Trophoblast cell (in vitro differentiated cells and primary cell): Measurements from ENCODE around the gene MAFB.

Source experiments
- DNase-seq, 2 donors: peaks; one replicate each; pipeline ENCODE4 v3.0.0-alpha.2; 2016
- H2AFZ ChIP-seq: 2 replicates; pipeline ENCODE4 v1.6.1; 2013; ENCODE audit warnings: low read length, moderate library complexity, mild to moderate bottlenecking; ENCODE audit not compliant: insufficient read depth, poor library complexity
- H2AK5ac ChIP-seq: 2 replicates; pipeline ENCODE4 v1.6.1; 2013; ENCODE audit warnings: mild to moderate bottlenecking, low read length
- H2BK120ac ChIP-seq: 2 replicates; pipeline ENCODE4 v1.6.1; 2013; ENCODE audit warnings: low read length, mild to moderate bottlenecking, moderate library complexity; ENCODE audit not compliant: insufficient read depth, poor library complexity
- H2BK12ac ChIP-seq: 2 replicates; pipeline ENCODE4 v1.6.1; 2013; ENCODE audit warnings: mild to moderate bottlenecking, low read length, moderate library complexity
- H2BK5ac ChIP-seq: 2 replicates; pipeline ENCODE4 v1.6.1; 2013; ENCODE audit warnings: low read length, low read depth, moderate library complexity, mild to moderate bottlenecking; ENCODE audit not compliant: poor library complexity
- H3K14ac ChIP-seq: 2 replicates; pipeline ENCODE4 v1.6.1; 2013; ENCODE audit warnings: mild to moderate bottlenecking, low read length
- H3K18ac ChIP-seq: 2 replicates; pipeline ENCODE4 v1.6.1; 2013; ENCODE audit warnings: mild to moderate bottlenecking, low read length
- H3K23ac ChIP-seq: 2 replicates; pipeline ENCODE4 v1.6.1; 2013; ENCODE audit warnings: low read length
- H3K27ac ChIP-seq: 2 replicates; pipeline ENCODE4 v1.5.1; 2013; ENCODE audit warnings: low read depth, mild to moderate bottlenecking, inconsistent platforms, low read length, moderate library complexity
- H3K27me3 ChIP-seq: 2 replicates; pipeline ENCODE4 v1.6.1; 2013; ENCODE audit warnings: inconsistent platforms, mild to moderate bottlenecking, low read length, moderate library complexity; ENCODE audit not compliant: insufficient read depth
- H3K36me3 ChIP-seq, 2 experiments: 1 replicate in 1 of 2; 2 replicates in 1 of 2; pipeline ENCODE4 v1.6.1; 2013; ENCODE audit warnings: low read length in 2 of 2, mild to moderate bottlenecking in 2 of 2, moderate library complexity in 1 of 2; ENCODE audit not compliant: insufficient read depth in 2 of 2, control insufficient read depth in 1 of 2
- H3K4ac ChIP-seq: 2 replicates; pipeline ENCODE4 v1.6.1; 2013; ENCODE audit warnings: low read depth, mild to moderate bottlenecking, low read length, moderate library complexity
- H3K4me1 ChIP-seq, 2 experiments: 1 replicate in 1 of 2; 2 replicates in 1 of 2; pipeline ENCODE4 v1.6.1; 2013; ENCODE audit warnings: low read length in 2 of 2, mild to moderate bottlenecking in 2 of 2, moderate library complexity in 1 of 2; ENCODE audit not compliant: insufficient read depth in 2 of 2, control insufficient read depth in 1 of 2
- H3K4me2 ChIP-seq: 2 replicates; pipeline ENCODE4 v1.6.1; 2013; ENCODE audit warnings: inconsistent platforms, mild to moderate bottlenecking, low read length, moderate library complexity
- H3K4me3 ChIP-seq: 2 replicates; pipeline ENCODE4 v1.5.1; 2013; ENCODE audit warnings: mild to moderate bottlenecking, low read depth, low read length, inconsistent platforms
- H3K79me1 ChIP-seq: one replicate; pipeline ENCODE4 v1.6.1; 2013; ENCODE audit warnings: low read length
- H3K79me2 ChIP-seq: 2 replicates; pipeline ENCODE4 v1.6.1; 2013; ENCODE audit warnings: low read length, mild to moderate bottlenecking; ENCODE audit not compliant: control insufficient read depth, insufficient read depth, poor library complexity
- H3K9ac ChIP-seq: 2 replicates; pipeline ENCODE4 v1.6.1; 2013; ENCODE audit warnings: mild to moderate bottlenecking, low read length
- H3K9me3 ChIP-seq: 2 replicates; pipeline ENCODE4 v1.6.1; 2013; ENCODE audit warnings: low read depth, mild to moderate bottlenecking, control low read depth, inconsistent platforms, low read length; ENCODE audit not compliant: insufficient read depth
- H4K12ac ChIP-seq: 2 replicates; pipeline ENCODE4 v1.6.1; 2013; ENCODE audit warnings: low read depth, mild to moderate bottlenecking, low read length, moderate library complexity
- H4K8ac ChIP-seq: 2 replicates; pipeline ENCODE4 v1.6.1; 2013; ENCODE audit warnings: low read depth, mild to moderate bottlenecking, low read length, moderate library complexity
- H4K91ac ChIP-seq: one replicate; pipeline ENCODE4 v1.6.1; 2013; ENCODE audit warnings: low read depth, mild to moderate bottlenecking, low read length, moderate library complexity
- WGBS: extraction: QIAGEN DNeasy Blood & Tissue Kit; methylation state at CpG from one replicate; pipeline ENCODE4 v1.1.7; 2013; ENCODE audit warnings: missing lambda C conversion rate; ENCODE audit not compliant: insufficient read length, insufficient coverage; ENCODE audit errors: extremely low coverage; 5-methylcytosine and 5-hydroxymethylcytosine counted together

Gene MAFB

GRCh38 chr20:40638414-40638813, 50.6 kb downstream of the MAFB start:
- no peak overlapping the region for H2AFZ ChIP-seq
- no peak overlapping the region for H4K91ac ChIP-seq
- no peak overlapping the region for H4K8ac ChIP-seq
- H3K4me3 ChIP-seq = no peak overlapping the region
- no peak overlapping the region for H4K12ac ChIP-seq
- peaks cover 0 to 5% of the 10 kb centered on the region in 2 experiments for H3K4me1 ChIP-seq
- H3K27ac ChIP-seq = no peak overlapping the region
- no peaks in the 10 kb centered on the region for H3K79me2 ChIP-seq
- WGBS = no CpG with 5 or more reads among the region's 2 CpGs
- H2BK120ac ChIP-seq = no peak overlapping the region
- DNase-seq = peak; percentile 50 to 58
- H3K79me1 ChIP-seq = no peaks in the 10 kb centered on the region
- H3K9ac ChIP-seq = no peak overlapping the region
- H3K36me3 ChIP-seq = no peaks in the 10 kb centered on the region
- H3K18ac ChIP-seq = no peak overlapping the region
- peaks cover 1% of the 10 kb centered on the region for H3K9me3 ChIP-seq
- H3K23ac ChIP-seq = no peak overlapping the region
- no peak overlapping the region for H2BK5ac ChIP-seq
- no peak overlapping the region for H3K4ac ChIP-seq
- no peaks in the 10 kb centered on the region for H3K27me3 ChIP-seq
- no peak overlapping the region for H3K14ac ChIP-seq
- H2AK5ac ChIP-seq = no peak overlapping the region
- no peak overlapping the region for H2BK12ac ChIP-seq
- H3K4me2 ChIP-seq = no peak overlapping the region

GRCh38 chr20:40637176-40637575, 51.9 kb downstream of the MAFB start:
- H3K23ac ChIP-seq = no peak overlapping the region
- H2BK5ac ChIP-seq = no peak overlapping the region
- no peaks in the 10 kb centered on the region for H3K36me3 ChIP-seq
- no peak overlapping the region for H4K12ac ChIP-seq
- H2BK12ac ChIP-seq = no peak overlapping the region
- H3K79me2 ChIP-seq = no peaks in the 10 kb centered on the region
- H3K14ac ChIP-seq = no peak overlapping the region
- H3K9ac ChIP-seq = no peak overlapping the region
- no peak for DNase-seq
- no peak overlapping the region for H3K18ac ChIP-seq
- no peak overlapping the region for H4K91ac ChIP-seq
- no peaks in the 10 kb centered on the region for H3K27me3 ChIP-seq
- no peak overlapping the region for H2BK120ac ChIP-seq
- no peak overlapping the region for H3K4ac ChIP-seq
- H3K9me3 ChIP-seq = peaks cover 1% of the 10 kb centered on the region
- H4K8ac ChIP-seq = no peak overlapping the region
- H3K27ac ChIP-seq = no peak overlapping the region
- H3K4me3 ChIP-seq = no peak overlapping the region
- no CpG with 5 or more reads among the region's 3 CpGs for WGBS
- H3K4me2 ChIP-seq = no peak overlapping the region
- peaks cover 0 to 5% of the 10 kb centered on the region in 2 experiments for H3K4me1 ChIP-seq
- H2AK5ac ChIP-seq = no peak overlapping the region
- H2AFZ ChIP-seq = no peak overlapping the region
- no peaks in the 10 kb centered on the region for H3K79me1 ChIP-seq

- H2BK5ac ChIP-seq = no peak overlapping the region
- H3K9me3 ChIP-seq = peaks cover 1% of the 10 kb centered on the region
- no peak overlapping the region for H2AFZ ChIP-seq
- H3K27me3 ChIP-seq = no peaks in the 10 kb centered on the region
- H2AK5ac ChIP-seq = no peak overlapping the region
- no peaks in the 10 kb centered on the region for H3K36me3 ChIP-seq
- DNase-seq = no peak
- no peak overlapping the region for H2BK120ac ChIP-seq
- no peak overlapping the region for H3K4me2 ChIP-seq
- H3K18ac ChIP-seq = no peak overlapping the region
- H3K9ac ChIP-seq = no peak overlapping the region
- WGBS = no CpG with 5 or more reads among the region's 2 CpGs
- no peak overlapping the region for H4K8ac ChIP-seq
- no peak overlapping the region for H3K23ac ChIP-seq
- H3K14ac ChIP-seq = no peak overlapping the region
- H2BK12ac ChIP-seq = no peak overlapping the region
- peaks cover 0 to 5% of the 10 kb centered on the region in 2 experiments for H3K4me1 ChIP-seq
- no peak overlapping the region for H4K91ac ChIP-seq
- H3K4ac ChIP-seq = no peak overlapping the region
- no peaks in the 10 kb centered on the region for H3K79me1 ChIP-seq
- no peak overlapping the region for H3K4me3 ChIP-seq
- H4K12ac ChIP-seq = no peak overlapping the region
- no peak overlapping the region for H3K27ac ChIP-seq
- H3K79me2 ChIP-seq = no peaks in the 10 kb centered on the region
Measured at GRCh38 chr20:40636486-40636885, 52.5 kb downstream of the MAFB start.

GRCh38 chr20:40635971-40636370, 53.1 kb downstream of the MAFB start:
- Histone ChIP-seq H2AFZ (no peak overlapping the region), H3K9ac (no peak overlapping the region), H3K79me2 (no peaks in the 10 kb centered on the region), H3K9me3 (peaks cover 1% of the 10 kb centered on the region), H4K8ac (no peak overlapping the region), H2AK5ac (no peak overlapping the region), H2BK12ac (no peak overlapping the region), H4K91ac (no peak overlapping the region), H3K79me1 (no peaks in the 10 kb centered on the region), H3K27me3 (no peaks in the 10 kb centered on the region), H3K36me3 (no peaks in the 10 kb centered on the region), H2BK5ac (no peak overlapping the region), H3K4ac (no peak overlapping the region), H3K27ac (no peak overlapping the region), H4K12ac (no peak overlapping the region), H3K18ac (no peak overlapping the region), H3K14ac (no peak overlapping the region), H3K4me2 (no peak overlapping the region), H3K4me1 (peaks cover 0 to 5% of the 10 kb centered on the region in 2 experiments), H3K4me3 (no peak overlapping the region), H2BK120ac (no peak overlapping the region), H3K23ac (no peak overlapping the region)
- DNase-seq = peak; percentile 81 to 86
